GM12892 (cell line): ENCODE results near the gene POU2AF1. TPM values are rescaled to one million over a fixed set of nuclear protein-coding genes. Genes with fewer than 3 reads are reported as not detected.

Experiments
- DNase-seq: peaks from one replicate; pipeline ENCODE4 v3.0.0; 2011; ENCODE audit not compliant: insufficient read length
- FAIRE-seq: peaks from 2 replicates; lab custom pipeline; 2011; peaks lifted over from hg19 to GRCh38; lab: Jason Lieb, UNC
- POLR2A ChIP-seq: IDR thresholded peaks from 2 replicates; pipeline ENCODE4 v1.6.1; 2011; ENCODE audit warnings: low read depth, low read length, control low read depth
- POLR2AphosphoS5 ChIP-seq: IDR thresholded peaks from 2 replicates; pipeline ENCODE4 v1.6.1; 2011; ENCODE audit warnings: low read depth, low read length, control low read depth
- TAF1 ChIP-seq: IDR thresholded peaks from 2 replicates; pipeline ENCODE4 v1.6.1; 2011; ENCODE audit warnings: low read depth, mild to moderate bottlenecking, control low read depth, low read length, borderline replicate concordance
- polyA plus RNA-seq: library from polyadenylated mRNA; unstranded; fragments of >200 nt; gene quantifications from one replicate; pipeline ENCODE4 v1.2.1, GENCODE V29; 2012; ENCODE audit warnings: missing spikeins, inconsistent platforms; ENCODE audit not compliant: missing spikeins

The POU2AF1 gene
- polyA plus RNA-seq: 151 TPM

GRCh38 chr11:111378861-111379601 lies at the start of gene POU2AF1:
POU2AF1 (minus strand) TSS chr11:111379275; CDS start chr11:111379177, 98 bp downstream.
- DNase-seq (peak; percentile 56), FAIRE-seq (no peak)
- TF ChIP-seq POLR2A (peak; percentile 97), TAF1 (0 out of 2 replicates have a peak, but pooled peaks have one; percentile 16), POLR2AphosphoS5 (peak; percentile 95)

- FAIRE-seq: peak; percentile 77
- TF ChIP-seq POLR2A (no peak), TAF1 (no peak), POLR2AphosphoS5 (no peak)
These were observed 49.2 kb upstream of the POU2AF1 start for GRCh38 chr11:111428113-111428876.

GRCh38 chr11:111427471-111427912 lies 48.4 kb upstream of the POU2AF1 start:
- DNase-seq: no peak
- no peak for FAIRE-seq
- TF ChIP-seq POLR2A: no peak
- TF ChIP-seq TAF1: no peak
- no peak for TF ChIP-seq POLR2AphosphoS5

More at GRCh38 chr11:111428113-111428876, 49.2 kb upstream of the POU2AF1 start:
- no peak for DNase-seq

- DNase-seq: no peak
- TF ChIP-seq POLR2AphosphoS5 (no peak), POLR2A (no peak), TAF1 (no peak)
- FAIRE-seq: no peak
These were observed 47.5 kb upstream of the POU2AF1 start for GRCh38 chr11:111426617-111427016.

GRCh38 chr11:111423250-111423615 lies 44.2 kb upstream of the POU2AF1 start:
- DNase-seq (no peak), FAIRE-seq (no peak)
- TF ChIP-seq POLR2AphosphoS5 (no peak), TAF1 (no peak), POLR2A (no peak)

- FAIRE-seq: peak; percentile 98
- no peak for DNase-seq
These were observed 43.6 kb upstream of the POU2AF1 start for GRCh38 chr11:111422494-111423249.

GRCh38 chr11:111421251-111421650 lies 42.2 kb upstream of the POU2AF1 start:
- FAIRE-seq (peak; percentile 53), DNase-seq (no peak)
- TF ChIP-seq POLR2A (no peak), TAF1 (no peak), POLR2AphosphoS5 (no peak)

More at GRCh38 chr11:111422494-111423249, 43.6 kb upstream of the POU2AF1 start:
- TF ChIP-seq TAF1 (no peak), POLR2AphosphoS5 (no peak), POLR2A (no peak)

- FAIRE-seq: peak; percentile 86
- no peak for DNase-seq
These were observed 40.7 kb upstream of the POU2AF1 start for GRCh38 chr11:111419641-111420327.

GRCh38 chr11:111419181-111419580 lies 40.1 kb upstream of the POU2AF1 start:
- no peak for TF ChIP-seq POLR2A
- DNase-seq (no peak), FAIRE-seq (no peak)

More at GRCh38 chr11:111419641-111420327, 40.7 kb upstream of the POU2AF1 start:
- TF ChIP-seq TAF1 (no peak), POLR2AphosphoS5 (no peak), POLR2A (no peak)

GRCh38 chr11:111418436-111418787 lies 39.3 kb upstream of the POU2AF1 start:
- TF ChIP-seq POLR2AphosphoS5 (no peak), POLR2A (no peak), TAF1 (no peak)
- FAIRE-seq: no peak
- no peak for DNase-seq
